ENCODE measurements around the gene RAB20.

GRCh38 chr13:110576070-110576394 is 14.5 kb upstream of the RAB20 start:
- TF ChIP-seq CTCF (conservative IDR thresholded peaks at IDR 0.05; ENCODE audit: low read length) (no peak), EZH2phosphoT487 (IDR thresholded peaks at IDR 0.05; ENCODE audit: borderline replicate concordance) (no peak)
